ENCODE measurements around the gene ACOX1. TPM values are rescaled to one million over a fixed set of nuclear protein-coding genes. Genes with fewer than 3 reads are reported as not detected.

ACOX1 gene
- total RNA-seq, 1 donor from 2014 or later = 35.1 TPM

DNA sequence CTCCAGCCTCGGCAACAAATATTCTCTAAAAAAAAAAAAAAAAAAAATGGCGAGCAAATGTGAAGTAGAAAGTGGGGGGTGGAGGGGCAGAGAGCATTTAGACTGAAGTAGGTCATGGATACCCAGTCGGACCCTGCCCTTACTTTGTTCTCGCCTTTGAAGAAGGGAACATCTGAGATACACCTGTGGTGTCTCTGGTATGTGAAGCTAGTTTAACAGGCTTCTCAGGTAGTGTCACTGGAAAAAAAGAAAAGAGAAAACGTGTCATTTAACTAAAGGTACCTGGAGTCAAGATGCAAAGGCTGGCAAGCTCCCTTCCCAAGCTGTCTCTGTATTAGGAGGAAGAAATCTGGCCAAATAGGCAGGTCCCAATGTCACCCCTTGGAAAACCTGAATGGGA, 46.1 kb downstream of the ACOX1 start:
- no peak for TF ChIP-seq CTCF (conservative IDR thresholded peaks at IDR 0.05; ENCODE audit: low read depth, low read length)
- DNase-seq (ENCODE audit: low read depth) = no peak

DNA sequence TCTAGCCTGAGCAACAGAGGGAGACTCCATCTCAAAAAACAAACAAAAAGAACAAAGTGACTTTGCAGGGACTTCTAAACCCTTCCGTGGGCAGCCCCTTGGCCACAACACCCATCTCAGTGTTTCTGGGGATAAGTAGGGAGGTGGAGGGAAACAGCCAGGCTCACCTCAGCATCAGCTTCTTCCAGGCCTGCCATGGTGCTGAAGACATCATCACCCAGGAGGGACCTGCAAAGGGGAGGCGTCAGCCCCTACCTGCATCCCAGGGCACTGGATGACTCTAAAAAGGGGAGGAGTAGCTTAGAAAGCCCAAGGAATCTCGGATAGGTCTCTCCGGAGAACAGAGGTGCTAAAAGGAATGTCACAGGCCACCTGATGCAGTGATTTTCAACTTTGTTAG, 47.9 kb downstream of the ACOX1 start:
- no peak overlapping the region for H3K4me3 ChIP-seq (ENCODE audit: low read depth, low read length)
- DNase-seq (ENCODE audit: low read depth) = no peak
- no peak for TF ChIP-seq CTCF (conservative IDR thresholded peaks at IDR 0.05; ENCODE audit: low read depth, low read length)

More for the DNA sequence above, 46.1 kb downstream of the ACOX1 start:
- H3K4me3 ChIP-seq (ENCODE audit: low read depth, low read length) = no peak overlapping the region

DNA sequence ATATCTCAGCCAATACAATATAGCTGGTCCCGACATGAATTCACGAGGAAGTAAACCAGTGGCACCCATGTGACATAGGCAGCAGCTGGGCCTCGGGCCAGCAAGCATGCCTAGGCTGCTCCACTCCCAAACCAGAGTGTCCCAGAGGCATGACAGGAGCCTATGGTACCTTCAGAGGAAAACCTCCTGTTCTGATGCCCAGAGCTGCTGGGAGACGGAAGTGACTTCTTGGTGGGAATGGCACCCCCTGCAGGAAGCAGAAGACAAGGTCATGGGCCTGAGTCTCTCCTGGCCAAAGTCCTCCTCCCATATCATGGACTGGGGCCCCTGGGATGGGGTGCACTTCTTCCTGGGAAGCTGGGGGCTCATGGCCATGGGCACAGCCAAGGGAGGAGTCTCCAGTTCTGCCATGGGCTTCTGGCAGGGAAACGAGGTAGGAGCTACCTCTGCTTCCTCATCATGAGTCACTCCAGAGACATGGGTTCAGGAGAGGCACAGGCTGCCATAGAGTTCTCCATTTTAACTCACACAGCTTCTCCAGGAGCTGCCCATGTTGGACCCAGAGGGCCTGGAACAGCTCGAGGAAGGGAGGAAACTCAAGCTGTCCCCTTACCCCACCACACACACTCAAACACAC, 51.6 kb downstream of the ACOX1 start:
- no peak overlapping the region for H3K4me3 ChIP-seq (ENCODE audit: low read depth, low read length)
- DNase-seq (ENCODE audit: low read depth) = no peak
- TF ChIP-seq CTCF (conservative IDR thresholded peaks at IDR 0.05; ENCODE audit: low read depth, low read length) = no peak

DNA sequence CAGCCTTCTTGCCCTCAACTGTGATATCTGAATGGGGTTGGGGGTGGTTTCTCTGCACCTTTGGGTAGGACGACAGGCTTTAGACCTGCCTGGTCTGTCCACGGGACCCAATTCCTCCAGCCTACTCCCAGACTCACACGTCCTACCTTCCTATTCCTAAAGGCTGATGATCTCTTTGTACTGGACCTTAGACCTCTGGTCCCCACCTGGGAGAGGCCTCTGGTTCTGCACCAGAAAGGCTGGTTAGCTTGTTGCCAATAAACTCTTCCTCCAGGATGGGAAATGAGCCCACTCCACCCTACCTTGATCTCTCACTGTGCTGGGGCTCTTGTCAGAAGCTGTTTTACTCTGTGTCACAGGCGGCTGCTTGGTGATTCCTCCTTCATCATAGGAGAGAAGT, 52.5 kb downstream of the ACOX1 start:
- no peak for DNase-seq (ENCODE audit: low read depth)
- no peak overlapping the region for H3K4me3 ChIP-seq (ENCODE audit: low read depth, low read length)
- TF ChIP-seq CTCF (conservative IDR thresholded peaks at IDR 0.05; ENCODE audit: low read depth, low read length) = no peak

GRCh38 chr17:75925912-75926311, 53.1 kb downstream of the ACOX1 start:
- H3K4me3 ChIP-seq (ENCODE audit: low read depth, low read length) = no peak overlapping the region
- TF ChIP-seq CTCF (conservative IDR thresholded peaks at IDR 0.05; ENCODE audit: low read depth, low read length) = no peak
- DNase-seq (ENCODE audit: low read depth) = no peak

- no peak for DNase-seq (ENCODE audit: low read depth)
- TF ChIP-seq CTCF (conservative IDR thresholded peaks at IDR 0.05; ENCODE audit: low read depth, low read length) = no peak
- no peak overlapping the region for H3K4me3 ChIP-seq (ENCODE audit: low read depth, low read length)
Measured at GRCh38 chr17:75925103-75925502, 53.9 kb downstream of the ACOX1 start.
